HT1080 (cell line): ENCODE data around the gene JAK1. TPM values are rescaled to one million over a fixed set of nuclear protein-coding genes. Genes with fewer than 3 reads are reported as not detected.

Experiments used
- DNase-seq: peaks from one replicate; pipeline ENCODE4 v3.0.0-alpha.2; 2015; ENCODE audit warnings: low read depth
- total RNA-seq: library from RNA; depleted of rRNA; stranded (reverse); fragments of >200 nt; shearing (Covaris generic); gene quantifications from 2 replicates; pipeline ENCODE4 v1.2.3, GENCODE V29; 2014

The JAK1 gene
- total RNA-seq, 1 experiment from 2014 or later = 55.3 TPM

- peak; percentile 80 for DNase-seq
These were observed 14.6 kb upstream of the JAK1 start for GRCh38 chr1:64980745-64981600.

- DNase-seq = no peak
These were observed 13.0 kb upstream of the JAK1 start for GRCh38 chr1:64979358-64979757.

- DNase-seq = no peak
These were observed 10.0 kb upstream of the JAK1 start for GRCh38 chr1:64976361-64976760.

DNA sequence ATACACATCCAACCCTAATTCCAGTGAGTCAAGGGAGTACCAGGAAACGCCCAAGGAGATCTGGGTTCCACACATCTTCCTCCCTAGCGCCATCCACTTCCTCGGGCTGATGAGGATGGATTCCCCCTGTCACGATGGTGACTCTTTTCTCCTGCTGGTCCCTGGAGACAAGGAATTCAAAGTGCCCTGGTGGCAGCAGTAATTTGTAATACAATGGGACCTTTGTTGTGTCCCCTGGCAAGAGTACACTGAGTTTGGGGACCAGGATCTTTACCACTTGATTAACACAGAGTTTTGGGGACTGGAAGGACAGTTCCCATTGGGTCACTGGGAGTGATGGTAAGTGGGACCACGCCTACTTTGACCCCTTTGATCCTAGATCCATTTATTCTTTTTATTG lies 9.4 kb upstream of the JAK1 start:
- DNase-seq = no peak

- no peak for DNase-seq
These were observed 8.8 kb upstream of the JAK1 start for GRCh38 chr1:64975127-64975526.

DNA sequence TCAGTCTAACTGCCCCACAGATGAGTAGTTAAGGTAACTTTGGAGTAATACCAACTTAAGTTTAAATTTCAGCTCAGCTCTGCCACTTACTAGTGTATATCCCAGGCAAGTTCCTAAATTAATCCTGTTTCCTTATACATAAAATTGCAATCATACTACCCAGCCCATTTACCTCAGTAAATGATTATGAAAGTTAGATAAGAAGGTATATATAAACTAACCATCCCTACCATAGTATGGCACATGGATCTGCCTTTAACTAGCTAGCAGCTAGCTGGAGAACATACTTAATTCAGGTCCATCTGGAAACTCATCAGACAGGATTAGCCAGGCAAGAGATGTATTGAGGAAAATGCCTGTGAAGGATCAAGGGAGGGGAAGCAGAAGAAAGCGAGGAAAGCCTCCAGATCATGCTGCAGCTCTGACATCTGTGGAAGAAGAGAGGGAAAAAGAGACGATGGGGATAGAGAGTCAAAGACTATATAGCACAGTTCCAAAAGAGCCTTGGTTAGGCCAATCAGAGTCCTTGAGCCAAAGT lies 8.0 kb upstream of the JAK1 start:
- DNase-seq = no peak

DNA sequence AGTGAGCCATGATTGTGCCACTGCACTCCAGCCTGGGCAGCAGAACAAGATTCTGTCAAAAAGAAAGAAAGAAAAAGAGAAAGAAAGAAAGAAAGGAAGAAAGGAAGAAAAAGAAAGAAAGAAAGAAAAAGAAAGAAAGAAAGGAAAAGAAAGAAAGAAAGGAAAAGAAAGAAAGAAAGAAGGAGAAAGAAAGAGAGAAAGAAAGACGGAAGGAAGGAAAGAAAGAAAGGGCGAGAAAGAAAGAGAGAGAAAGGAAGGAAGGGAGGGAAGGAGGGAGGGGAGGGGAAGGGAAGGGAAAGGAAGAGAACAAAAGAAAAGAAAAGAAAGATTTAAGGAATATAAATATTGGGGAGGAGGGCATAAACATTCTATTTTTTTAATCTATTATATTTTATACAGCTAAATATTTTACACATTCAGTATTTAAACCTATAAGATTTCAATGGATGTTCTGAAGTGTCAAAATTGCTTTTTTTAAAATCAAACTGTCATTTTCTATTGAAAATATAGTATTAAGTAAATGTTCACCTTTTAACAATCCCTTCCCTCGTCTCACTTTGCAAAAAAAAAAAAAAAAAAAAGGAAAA lies 6.8 kb upstream of the JAK1 start:
- no peak for DNase-seq

DNA sequence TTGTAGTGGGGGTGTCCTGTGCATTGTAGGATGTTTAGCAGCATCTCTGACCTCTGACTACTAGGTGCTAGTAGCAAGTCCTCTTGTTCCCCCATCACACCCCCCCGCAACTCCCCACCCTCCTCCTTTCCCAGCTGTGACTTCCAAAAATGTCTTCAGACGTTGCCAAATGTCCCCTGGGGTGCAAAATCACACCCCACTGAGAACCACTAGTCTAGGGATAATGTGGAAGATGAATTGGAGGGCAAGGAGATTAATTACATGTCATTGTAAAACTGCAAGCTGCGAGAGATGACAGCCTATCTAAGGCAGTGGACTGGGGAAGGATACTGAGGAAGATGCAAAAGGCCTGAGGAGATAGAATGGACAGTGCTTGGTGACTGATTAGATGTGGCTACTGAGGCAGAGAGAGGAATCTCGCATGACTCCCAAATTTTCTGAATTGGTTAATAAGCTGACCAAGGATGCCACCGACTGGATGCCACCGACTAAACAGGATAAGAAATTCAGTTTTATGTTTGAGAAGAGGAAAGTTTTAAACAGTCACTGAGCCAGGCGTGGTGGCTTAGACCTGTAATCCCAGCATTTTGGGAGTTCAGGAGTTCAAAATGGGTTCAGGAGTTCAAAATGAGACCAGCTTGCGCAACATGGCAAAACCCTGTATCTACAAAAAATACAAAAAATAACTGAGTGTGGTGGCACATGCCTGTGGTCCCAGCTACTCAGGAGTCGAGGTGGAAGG lies 3.1 kb upstream of the JAK1 start:
- DNase-seq = no peak

GRCh38 chr1:64967381-64967780 lies 1.0 kb upstream of the JAK1 start:
- no peak for DNase-seq

DNA sequence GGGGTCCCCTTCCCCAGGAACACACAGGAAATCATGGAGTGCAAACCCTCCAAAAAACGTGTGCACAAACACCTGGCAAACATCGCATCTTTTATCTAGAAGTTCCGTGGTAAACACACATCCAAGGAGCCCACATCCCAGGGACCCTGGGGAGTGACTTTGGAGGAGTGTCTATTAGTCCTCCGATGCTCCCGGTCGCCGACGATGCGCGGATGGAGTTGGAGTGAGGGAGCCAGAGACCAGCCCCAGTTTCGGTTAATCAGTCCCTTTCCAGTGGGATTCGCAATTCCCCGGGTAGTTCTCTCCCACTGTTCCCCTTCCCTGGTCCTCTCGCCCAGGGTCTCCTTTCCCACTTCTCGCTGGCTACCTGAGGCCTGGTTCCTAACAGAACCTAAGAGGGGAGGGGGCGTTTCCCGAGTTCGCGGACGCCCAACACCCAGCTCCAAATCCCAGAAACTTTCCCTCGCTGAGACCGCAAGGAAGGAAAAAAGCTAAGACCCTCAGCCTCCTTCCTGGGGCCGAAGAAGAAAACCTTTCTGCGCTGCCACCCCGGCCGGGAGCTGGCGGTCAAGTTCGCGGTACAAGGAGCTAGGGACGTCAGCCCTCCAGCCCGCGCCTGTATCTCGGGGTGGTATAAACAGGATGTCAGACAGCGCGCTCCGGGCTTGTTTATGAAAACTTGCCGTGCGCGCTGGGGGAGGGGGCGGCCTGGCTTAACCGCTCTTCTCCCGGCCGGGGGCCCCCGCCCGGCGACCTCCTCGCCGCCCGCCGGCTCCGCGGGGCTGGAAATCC lies 787 bp downstream of the JAK1 start:
- DNase-seq = peak; percentile 38

DNA sequence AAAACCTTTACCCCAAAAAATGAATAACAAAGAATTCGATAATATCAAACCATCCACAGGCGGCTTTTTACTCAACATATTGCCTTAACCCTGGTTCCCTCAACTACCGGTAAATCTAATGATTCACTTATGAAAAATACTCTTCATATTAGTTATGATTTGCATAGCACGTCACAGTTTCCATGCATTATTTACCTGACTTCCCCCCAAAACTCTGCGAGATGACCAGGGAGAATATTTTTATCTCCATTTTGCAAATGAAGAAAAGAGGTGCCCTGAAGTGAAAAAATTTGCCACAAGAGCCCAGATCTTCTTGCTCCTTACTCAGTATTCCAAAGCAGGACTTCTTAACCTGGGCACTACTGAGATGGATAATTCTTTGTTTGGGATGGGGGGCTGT lies 2.9 kb downstream of the JAK1 start:
- DNase-seq = no peak

DNA sequence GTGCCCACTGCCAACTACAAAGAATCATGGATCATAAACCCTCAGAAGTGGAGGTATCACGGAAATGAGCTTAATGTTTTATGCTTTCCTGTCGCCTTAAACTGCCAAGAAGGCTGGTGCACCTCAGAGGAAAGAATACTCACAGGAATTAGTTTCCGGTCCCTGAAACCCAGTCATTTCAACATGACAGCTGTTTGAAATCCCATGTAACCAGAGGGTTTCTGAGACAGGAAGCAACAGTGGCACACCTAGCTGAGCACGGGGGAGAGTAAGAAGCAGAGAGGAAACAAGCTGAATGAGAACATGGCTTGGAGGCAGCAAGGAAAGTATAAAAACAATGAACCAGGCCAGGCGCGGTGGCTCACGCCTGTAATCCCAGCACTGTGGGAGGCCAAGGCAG lies 3.9 kb downstream of the JAK1 start:
- DNase-seq = no peak

DNA sequence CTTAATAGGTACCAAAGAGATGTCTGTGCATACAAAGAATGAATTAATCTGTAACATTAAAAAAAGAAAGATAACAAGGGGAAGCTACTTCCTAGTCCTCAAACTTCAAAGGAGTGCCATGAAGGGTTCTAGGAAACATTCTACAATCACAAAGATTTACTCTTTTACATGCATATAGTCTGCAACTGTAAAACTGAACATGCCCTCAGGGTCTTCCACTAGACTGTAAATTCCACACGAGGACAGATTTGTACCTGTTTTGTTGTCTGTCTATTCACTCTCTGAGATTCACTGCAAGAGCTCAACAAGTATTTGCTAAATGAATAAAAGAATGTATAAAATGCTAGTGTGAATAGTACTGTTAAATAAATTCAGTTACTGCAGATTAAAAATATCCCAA lies 4.4 kb downstream of the JAK1 start:
- no peak for DNase-seq

DNA sequence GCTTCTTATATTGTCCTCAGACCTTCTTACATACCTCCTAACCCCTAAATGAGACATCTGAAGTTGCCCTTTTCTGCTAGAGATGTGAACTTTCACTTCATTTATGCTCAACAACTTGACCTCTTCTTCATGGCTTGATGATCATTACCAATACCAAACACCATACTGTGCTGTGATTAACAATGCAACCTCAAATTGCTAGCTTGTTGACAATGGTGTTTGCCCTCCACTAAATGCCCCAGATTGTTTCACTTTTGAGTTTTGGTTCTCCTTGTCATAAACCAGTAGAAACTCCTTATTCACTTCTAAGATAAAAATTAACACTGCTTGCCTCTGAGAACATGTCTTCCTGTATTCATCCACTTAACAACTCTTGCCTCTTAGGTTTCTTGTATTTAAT lies 5.6 kb downstream of the JAK1 start:
- DNase-seq = no peak

- DNase-seq = no peak
These were observed 6.4 kb downstream of the JAK1 start for GRCh38 chr1:64959986-64960385.

DNA sequence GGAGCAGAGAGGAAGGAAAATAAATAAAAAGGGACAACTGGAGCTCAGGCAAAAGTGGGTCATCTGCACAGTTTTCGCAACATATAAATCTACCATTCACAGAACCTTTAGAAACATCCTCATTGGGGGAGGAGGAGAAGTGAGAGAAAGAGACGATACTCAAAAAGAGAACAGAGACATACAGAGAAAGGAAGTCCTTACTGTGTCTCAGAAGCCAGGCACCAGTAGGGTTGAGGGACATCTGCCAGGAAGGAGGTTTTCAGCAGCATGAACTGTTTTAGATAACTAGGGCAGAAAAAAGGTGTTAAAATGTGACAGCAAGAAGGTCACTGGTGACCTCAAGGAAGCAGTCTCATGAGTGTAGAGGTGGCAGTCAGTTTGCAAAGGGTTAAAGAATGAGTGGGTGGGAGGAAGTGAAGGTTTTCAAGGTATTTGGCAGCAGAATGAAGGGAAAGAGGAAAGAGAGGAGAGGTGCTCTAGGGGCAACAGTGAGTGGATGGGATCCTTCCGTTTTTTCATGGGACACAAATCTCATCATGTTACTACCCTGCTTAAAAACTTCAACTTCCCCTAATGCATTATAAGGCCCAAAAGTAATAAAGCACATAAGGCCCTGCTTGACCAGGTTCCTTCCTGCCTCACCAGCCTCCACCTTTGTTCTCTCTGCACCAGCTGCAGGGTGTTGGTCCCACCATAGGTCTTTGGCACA lies 9.5 kb downstream of the JAK1 start:
- DNase-seq = no peak

DNA sequence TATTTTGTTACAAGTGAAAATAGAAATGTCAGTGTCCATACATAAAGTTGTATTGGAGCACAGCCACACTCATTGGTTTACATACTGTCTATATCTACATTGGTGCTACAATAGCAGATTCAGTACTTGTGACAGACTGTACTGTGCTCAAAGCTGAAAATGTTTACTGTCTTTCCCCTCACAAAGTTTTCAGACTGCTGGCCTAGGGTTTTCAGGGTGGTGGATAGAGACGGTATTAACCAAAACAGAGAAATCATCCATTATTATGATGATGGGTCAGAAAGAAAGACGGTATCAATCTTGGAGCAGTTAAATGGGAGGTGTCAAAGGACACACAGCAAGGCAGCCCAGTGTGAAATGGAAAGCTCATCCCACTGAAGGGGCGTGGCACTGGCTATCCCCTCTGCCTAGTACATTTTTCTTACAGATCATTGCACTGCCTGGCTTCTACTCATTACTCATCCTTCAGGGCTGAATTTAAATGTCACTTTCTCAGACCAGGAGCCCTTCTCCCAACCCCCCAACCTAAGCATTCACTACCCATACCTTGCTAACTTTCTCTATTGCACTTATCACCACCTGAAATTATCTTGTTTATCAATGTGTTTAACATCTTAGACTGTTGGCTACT lies 10.2 kb downstream of the JAK1 start:
- peak; percentile 28 for DNase-seq

GRCh38 chr1:64955097-64956009 lies 11.0 kb downstream of the JAK1 start:
- DNase-seq = no peak

GRCh38 chr1:64953241-64953640 lies 13.1 kb downstream of the JAK1 start:
- DNase-seq = no peak
